GM19035 (cell line): ENCODE data around the gene APRT.

Source experiments
- ATAC-seq: cut with Tn5 transposase; IDR thresholded peaks from one replicate; pipeline ENCODE4 v1.9.1; 2021; ENCODE audit not compliant: unreplicated experiment

The APRT gene

GRCh38 chr16:88760424-88761142 is 51.1 kb downstream of the APRT start:
- no peak for ATAC-seq

GRCh38 chr16:88759976-88760350 is 51.8 kb downstream of the APRT start:
- no peak for ATAC-seq
